NCI-H2196 (cell line): Measurements from ENCODE around the gene GRIN3B.

Experiments used
- DNase-seq: peaks from one replicate; lab custom pipeline; 2025; ENCODE audit not compliant: unreplicated experiment; lab: John Stamatoyannopoulos, UW

Gene GRIN3B

GRCh38 chr19:964761-965694 lies 35.2 kb upstream of the GRIN3B start:
- no peak for DNase-seq

DNA sequence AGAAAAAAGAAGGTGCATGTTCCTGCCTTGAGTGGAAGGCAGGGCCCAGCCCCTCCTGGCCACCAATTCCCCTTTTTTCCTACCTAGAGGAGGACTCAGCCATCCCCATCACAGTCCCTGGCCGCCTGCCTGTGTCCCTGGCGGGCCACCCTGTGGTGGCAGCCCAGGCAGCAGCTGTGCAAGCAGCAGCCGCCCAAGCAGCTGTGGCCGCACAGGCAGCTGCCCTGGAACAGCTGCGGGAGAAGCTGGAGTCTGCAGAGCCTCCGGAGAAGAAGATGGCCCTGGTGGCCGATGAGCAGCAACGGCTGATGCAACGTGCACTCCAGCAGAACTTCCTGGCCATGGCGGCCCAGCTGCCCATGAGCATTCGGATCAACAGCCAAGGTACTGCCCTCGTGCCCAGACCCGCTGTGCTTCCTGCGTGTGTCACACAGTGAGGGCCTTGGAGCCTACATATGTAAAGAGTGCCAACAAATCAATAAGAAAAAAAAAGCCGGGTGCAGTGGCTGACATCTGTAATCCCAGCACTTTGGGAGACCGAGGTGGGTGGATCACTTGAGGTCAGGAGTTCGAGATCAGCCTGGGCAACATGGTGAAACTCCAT lies 33.6 kb upstream of the GRIN3B start:
- DNase-seq, result no peak

DNA sequence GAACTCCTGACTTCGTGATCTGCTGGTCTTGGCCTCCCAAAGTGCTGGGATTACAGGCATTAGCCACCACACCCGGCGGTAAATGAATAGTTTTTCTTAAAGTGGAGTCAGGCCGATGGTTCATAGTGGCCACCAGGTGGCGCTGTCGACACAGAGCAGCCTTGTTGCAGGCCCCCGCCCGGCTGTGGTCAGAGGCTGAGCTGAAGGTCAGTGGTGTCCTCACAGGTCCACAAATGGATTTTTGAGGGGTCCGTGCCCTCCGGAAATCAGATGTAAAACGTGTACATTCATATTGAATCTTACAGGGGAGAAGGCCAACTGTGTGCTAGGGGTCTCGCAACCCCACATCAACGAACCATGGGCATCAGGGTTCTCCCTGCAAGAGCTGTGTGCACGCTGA lies 29.5 kb upstream of the GRIN3B start:
- DNase-seq, result no peak

DNA sequence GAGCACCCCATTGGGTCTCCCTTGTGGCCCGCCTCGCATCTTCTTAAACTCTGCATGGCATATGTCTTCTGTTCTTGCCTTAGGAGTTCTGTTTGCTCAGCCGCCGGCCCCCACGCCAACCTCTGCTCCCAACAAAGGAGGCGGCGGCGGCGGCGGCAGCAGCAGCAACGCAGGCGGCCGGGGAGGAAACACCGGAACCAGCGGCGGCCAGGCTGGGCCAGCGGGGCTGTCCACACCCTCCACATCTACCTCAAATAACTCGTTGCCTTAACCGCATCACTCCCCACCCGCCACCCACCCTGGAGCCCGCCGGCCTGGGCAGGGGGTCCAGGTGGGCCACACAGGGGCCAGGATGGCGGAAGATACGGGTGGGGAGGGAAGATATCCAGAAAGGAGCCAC lies 28.4 kb upstream of the GRIN3B start:
- DNase-seq, result no peak

DNA sequence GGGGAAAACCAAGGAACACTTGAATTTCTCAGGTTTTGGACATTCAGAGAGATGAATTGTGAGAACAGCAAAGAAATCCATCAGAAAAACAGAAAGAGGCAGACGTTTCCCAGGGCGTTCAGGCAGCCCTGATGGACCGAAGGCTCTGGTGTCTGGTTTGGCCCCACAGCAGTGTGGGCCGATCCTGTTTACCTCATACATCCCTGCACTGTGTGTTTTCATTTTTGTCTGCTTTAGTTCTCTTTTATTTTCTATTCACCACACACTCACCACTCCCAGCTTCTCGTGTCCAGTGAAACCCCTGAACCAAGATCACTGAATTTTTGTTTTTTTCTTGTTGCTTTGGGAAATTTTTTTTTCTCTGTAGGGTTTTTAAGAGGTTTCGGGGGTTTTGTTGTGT lies 27.9 kb upstream of the GRIN3B start:
- DNase-seq, result no peak

DNA sequence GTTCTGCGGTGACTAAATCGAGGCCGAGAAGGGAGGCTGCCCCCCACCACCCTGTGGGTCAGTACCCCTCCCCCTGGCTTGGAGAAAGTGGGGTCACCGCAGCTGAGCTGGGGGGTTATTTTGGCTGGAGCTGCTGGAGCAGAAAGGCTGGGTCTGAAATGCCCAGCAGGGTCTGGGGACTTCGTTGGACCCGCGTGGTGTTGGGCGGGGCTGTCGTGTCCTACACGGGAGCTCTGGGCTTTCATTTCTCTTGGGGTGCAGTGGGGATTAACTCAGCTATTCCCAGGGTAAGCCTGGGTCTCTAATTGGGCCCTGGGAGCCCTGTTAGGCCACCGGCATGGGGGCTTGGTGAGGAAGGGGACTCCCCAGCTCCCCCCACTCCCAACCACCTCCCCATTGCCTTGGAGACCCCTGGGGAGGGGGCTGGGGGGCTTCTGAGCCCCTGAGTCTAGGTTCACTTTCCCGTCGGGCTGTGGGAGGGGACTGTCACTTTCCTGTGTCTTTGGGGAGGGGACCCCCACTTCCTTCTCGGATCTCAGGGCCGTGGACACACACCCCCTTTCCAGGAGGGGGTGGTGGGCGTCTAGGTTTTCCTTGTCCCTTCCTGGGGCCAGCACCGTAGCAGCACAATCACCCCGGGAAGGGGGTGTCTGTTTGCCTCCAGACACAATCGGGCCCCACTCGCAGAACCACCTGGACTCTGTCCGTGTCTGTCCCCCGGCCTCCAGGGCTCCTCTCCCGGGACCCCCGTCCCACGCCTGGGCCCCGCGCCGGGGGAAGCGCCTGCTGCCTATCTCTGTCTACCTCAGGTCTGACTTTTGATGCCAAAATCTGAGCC lies 26.3 kb upstream of the GRIN3B start:
- no peak for DNase-seq

DNA sequence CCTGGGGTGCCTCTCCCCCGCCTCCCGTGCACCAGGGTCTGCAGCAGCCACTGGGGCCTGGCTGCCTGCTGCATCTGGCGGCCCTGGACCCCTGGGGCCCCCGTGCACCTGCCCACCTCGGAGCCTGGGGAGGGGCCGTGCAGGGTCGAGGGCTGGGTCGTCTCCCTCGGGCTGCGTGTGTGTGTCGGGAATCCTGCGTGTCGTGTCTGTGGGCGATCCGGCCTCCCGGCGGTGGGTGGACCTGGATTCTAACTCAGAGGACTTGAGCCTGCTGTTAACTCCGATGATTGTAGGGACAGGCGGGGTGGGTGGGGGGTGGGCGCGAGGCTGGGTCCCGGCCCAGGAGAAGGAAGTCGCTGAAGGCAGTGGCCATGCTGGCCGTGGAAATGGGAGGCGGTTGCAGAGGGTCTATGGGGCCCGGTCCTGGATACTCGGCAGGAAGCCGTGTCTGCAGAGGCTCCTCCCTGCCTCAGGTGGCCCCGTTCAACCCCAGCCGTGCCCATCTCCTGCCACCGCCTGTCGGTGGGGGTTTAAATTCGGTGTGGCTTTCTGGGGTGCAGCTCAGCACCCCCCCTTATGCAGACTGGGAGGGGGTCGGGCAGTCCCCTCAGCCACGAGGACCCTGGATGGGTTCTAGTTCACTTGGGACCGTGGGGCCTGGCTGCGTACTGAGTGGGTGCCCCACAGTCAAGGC lies 25.5 kb upstream of the GRIN3B start:
- DNase-seq, result no peak

GRCh38 chr19:976476-976875 lies 23.7 kb upstream of the GRIN3B start:
- no peak for DNase-seq

DNA sequence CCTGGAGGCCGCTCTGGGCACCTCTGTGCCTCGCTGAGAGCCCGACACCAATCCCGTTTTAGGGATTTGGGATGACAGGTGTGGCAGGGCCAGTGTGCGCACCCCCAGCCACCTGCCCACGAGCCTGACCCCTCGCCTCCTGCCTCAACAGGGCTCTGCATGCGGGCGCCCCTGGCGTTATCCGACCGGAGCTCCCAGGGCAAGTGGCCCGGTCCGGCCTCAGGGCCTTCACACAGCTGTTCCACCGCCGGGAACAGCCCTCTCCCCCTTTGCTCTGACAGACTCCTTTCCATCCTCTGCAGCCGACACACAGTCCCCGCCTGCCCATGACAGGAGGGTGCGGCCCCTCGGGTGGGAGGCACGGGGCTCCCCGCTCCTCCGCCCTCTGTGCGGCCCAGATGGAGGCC lies 23.2 kb upstream of the GRIN3B start:
- DNase-seq, result no peak

GRCh38 chr19:979318-979741 lies 20.9 kb upstream of the GRIN3B start:
- DNase-seq, result no peak

DNA sequence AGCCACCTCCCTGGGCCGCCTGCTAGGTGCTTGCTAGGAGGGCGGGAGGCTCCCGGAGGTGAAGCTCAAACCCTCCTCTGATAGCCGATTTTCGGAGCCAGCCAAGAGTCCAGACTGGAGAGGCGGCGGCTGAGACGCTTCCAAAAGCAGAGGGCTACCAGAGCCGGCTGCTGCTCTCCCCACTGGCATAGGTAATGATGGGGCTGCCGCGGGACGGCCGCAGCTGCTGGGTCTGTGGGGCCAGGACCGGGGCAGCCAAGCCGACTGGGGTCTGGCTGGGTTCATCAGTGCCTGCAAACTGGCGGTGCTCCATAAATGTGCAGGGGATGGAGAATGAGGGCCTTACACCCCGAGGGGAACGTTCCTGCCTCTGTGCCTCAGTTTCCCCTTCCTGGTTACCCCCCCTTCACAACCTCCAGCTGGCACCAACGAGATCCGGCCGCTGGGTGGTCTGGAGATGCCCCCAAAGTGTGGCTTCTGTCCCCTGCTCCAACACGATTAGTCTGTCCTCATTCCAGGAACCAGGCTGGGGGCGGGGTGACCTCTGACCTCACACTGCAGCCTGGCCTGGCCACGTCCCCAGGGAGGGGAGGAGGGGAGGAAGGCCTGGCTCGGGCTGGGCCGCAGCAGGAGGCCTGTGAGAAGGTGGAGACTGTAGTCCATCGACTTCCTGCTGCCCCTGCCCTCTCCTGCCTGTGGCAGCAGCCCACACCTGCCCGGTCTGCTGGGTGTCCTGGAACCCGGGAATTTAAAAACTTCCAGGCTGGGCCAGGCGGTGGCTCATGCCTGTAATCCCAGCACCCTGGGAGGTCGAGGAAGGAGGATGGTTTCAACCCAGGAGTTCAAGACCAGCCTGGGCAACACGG lies 19.9 kb upstream of the GRIN3B start:
- no peak for DNase-seq

DNA sequence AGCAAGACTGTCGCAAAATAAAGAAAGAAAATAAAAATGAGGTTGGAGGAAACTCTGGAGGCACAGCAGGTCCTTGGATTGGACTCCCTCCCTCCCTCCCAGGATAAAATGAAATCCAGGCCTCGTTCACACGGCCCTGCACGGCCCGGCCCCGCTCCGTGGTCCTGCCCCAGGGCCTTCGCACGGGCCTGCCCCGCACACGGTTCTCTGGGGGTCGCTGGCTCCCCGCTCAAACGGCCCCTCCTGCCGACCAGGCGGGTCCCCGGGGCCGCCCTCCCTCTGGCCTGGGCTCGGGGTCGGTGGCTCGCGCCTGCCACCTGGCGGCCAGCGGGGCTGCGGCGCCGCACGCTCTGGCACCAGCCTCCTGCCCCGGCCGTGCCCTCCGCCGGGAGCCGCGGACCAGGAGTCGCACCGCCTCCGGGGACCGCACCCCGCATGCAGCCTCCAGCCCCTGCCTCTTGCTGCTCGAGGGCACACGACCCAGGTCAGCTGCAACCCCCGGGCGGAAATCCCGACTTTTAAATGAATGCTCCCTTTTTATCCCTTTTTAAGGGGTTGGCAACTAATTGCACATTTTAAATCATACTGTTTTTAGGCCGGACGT lies 17.6 kb upstream of the GRIN3B start:
- peak; percentile 71 for DNase-seq

- DNase-seq, result peak; percentile 95
Measured at GRCh38 chr19:984165-984967, 15.9 kb upstream of the GRIN3B start, which contains the start of gene WDR18. WDR18 (plus strand) TSS chr19:984345; CDS start chr19:984354, 9 bp downstream.

GRCh38 chr19:986083-986482 lies 14.1 kb upstream of the GRIN3B start:
- DNase-seq, result no peak

- DNase-seq, result no peak
Measured at GRCh38 chr19:988081-988480, 12.1 kb upstream of the GRIN3B start.

DNA sequence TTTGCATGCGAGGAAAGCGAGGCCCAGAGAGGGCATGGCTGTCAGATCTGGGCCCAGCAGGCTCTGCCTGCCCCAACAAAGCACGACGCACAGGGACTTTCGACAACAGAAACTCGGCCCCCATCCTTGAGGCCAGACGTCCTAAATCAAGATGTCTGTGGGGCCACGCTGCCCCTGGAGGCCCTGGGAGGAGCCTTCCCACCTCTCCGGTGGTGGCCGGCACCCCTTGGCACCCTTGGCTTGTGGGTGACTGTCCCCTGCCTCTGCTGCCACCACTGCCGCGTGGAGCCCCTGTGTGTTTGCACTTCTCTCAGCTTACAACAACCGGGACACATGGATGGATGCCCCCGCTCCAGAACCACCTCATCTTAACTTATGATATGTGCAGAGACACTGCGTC lies 11.7 kb upstream of the GRIN3B start:
- DNase-seq, result no peak

DNA sequence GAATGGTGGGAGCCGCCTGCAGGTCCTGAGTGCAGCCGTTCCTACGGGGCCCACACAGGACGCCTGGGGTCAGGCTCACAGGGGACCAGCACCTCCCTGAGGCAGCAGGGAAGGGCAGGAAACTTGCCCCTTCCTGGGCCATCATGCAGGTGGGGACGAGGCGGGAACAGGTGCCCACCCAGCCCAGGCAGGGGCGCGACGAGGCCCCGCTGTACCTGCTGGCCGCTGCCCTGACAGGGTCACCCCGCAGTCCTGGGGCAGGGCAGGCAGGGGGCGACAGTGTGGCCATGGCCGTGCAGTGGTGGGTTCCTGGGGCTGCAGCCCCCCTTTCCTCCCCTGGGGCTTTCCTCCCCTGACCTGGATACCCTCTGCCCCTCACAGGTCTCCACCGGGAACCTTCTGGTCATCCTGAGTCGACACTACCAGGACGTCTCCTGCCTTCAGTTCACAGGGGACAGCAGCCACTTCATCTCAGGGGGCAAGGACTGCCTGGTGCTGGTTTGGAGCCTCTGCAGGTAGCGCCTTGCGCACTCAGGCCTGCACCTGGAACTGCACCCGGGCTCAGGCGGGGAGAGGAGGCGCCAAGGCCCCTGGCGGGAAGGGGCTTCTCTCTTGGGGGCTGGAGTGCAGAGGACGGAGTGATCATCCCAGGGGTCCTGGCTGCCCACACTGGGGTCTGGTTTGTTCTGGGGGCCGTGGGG lies 10.7 kb upstream of the GRIN3B start:
- DNase-seq, result no peak

DNA sequence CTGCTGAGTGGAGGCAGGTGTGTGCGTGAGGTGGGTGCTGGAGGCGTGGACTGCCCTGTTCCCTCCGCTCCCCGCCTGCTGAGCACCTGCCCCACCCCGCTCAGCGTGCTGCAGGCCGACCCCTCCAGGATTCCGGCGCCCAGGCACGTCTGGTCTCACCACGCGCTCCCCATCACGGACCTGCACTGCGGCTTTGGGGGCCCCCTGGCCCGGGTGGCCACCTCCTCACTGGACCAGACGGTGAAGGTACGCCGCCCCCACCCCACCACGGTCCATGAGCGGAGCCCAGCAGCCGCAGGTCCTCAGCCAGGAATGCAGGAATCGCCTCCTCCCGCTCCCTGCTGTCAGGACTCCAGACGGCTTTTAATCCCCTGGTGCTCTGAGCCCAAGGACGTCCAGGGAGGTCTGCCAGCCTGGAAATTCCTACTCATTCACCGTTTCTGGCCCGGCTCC lies 10.1 kb upstream of the GRIN3B start:
- DNase-seq, result no peak
